GM19025 (cell line): Measurements from ENCODE around the gene CDKN2D.

ENCODE experiments used
- ATAC-seq: cut with Tn5 transposase; IDR thresholded peaks from one replicate; pipeline ENCODE4 v1.9.1; 2021; ENCODE audit warnings: mild to moderate bottlenecking, low read depth, moderate library complexity; ENCODE audit not compliant: unreplicated experiment

The CDKN2D gene

DNA sequence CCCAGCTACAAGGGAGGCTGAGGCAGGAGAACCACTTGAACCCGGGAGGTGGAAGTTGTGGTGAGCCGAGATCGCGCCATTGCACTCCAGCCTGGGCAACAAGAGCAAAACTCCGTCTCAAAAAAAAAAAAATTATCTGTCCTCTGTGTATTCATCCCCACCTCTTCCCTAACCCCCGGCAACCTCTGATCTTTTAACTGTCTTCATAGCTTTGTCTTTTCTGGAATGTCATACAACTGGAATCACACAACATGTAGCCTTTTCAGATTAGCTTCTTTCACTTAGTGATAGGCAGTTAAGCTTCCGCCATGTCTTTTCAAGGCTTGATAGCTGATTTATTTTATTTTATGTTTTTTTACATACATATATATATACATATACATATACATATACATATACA is 43.1 kb downstream of the CDKN2D start:
- no peak for ATAC-seq

DNA sequence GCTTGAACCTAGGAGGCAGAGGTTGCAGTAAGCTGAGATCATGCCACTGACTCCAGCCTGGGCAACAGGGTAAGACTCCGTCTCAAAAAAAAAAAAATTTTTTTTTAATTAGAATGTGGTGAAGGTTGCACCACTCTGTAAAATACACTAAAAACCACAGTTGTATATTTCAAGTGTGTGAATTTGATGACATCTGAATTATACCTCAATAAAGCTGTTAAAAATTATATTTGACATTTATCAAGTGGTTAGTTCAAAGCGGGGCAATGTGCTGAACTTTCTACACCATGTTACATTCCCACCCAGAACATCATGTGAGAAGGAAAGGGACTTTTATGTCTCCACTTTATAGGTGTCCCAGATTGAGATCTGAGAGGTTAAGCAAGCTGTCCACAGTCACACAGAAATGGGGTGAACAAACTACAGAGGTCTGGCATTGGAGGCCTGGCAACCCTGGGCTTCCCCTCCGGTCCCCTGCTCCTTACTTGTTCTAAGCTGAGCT is 45.6 kb downstream of the CDKN2D start:
- no peak for ATAC-seq

DNA sequence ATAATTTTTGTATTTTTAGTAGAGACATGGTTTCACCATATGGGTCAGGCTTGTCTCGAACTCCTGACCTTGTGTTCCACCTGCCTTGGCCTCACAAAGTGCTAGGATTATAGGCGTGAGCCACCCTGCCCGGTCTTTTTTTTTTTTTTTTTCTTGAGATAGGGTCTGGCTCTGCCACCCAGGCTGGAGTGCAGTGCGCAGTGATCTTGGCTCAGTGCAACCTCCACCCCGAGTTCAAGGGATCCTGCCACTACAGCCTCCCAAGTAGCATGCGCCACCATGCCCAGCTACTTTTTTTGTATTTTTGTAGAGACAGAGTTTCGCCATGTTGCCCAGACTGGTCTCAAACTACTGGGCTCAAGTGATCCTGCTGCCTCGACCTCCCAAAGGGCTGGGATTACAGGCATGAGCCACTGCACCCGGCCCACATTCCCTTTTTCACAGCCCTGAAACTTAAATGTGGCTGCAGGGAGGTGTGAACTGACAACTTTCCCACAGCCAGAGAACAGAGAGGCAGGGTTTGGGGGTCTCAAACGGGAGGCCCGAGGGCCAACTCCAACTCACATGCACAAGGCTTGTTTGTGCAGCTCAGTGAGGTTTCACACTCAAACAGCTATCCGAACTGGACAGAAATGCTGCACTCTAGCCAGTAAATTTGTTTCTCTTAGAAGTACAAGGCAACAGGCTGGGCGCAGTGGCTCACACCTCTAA is 47.2 kb downstream of the CDKN2D start:
- ATAC-seq: no peak

DNA sequence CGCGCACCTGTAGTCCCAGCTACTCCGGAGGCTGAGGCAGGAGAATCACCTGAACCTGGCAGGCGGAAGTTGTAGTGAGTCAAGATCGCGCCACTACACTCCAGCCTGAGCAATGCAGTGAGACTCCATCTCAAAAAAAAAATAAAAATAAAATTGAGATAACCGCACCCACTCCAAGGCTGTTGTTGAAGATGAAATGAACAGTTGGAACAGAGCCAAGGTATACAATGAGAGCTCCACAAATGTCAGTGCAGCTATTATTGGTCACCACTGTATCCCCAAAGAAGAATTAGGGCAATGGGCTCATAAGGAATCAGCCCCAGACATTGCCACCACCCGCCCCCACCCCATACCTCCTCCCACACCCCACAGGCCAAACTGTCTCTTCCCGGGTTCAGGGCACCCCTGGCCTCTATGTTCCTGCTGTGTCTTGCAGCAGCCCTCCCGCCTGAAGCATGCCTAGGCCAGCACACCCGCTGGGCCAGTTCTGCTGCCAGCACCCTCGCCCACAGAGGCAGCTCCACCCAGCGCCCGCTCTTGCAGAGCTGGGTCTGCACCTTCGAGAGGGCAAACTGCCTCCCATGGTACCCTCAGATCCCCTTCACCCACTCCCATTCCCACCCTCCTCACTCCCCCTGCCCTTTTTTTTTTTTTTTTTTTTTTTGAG is 48.0 kb downstream of the CDKN2D start:
- ATAC-seq: no peak

DNA sequence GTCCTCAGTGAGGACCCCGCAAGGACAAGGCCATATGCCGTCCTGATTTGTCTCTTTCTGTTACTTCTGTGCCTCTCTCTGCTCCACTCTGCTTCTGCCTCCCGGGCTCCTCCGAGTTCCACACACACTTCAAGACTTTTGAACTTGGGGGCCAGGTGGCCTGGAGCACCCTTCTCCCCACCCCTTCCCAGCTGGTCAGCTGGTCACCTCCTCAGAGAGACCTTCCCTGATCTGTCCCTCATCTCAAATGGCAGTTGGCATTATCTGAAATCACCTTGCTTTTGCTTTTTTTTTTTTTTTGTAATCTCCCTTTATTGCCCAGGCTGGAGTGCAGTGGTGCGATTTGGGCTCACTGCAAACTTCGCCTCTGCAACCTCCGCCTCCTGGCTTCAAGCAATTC is 49.4 kb downstream of the CDKN2D start:
- ATAC-seq: no peak

GRCh38 chr19:10518444-10519361 is 50.1 kb downstream of the CDKN2D start:
- no peak for ATAC-seq

GRCh38 chr19:10517760-10518443 is 50.9 kb downstream of the CDKN2D start:
- no peak for ATAC-seq

DNA sequence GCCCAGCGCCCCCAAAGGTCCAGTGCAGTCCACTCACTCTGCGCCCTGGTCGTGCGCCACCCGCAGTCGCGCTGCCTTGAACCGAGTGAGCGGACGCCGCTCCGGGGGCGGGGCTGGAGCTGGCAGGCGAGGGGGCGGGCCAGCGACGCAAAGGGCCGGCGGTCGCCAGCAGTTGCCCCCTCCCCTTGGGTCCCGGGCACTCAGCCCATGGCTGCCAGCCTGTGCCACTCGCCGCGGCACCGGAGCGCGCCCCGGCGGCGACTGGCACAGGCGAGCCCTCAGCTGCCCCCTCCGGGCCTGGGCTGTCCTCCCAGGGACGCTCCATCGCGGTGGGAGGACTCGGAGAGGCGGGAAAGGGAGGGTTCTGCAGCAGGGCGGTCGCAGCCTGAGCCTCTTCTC is 51.4 kb downstream of the CDKN2D start, which contains the start of gene S1PR5:
Gene S1PR5 (minus strand): TSS at position 87 of the 399 bp plus-strand sequence. CDS start 2,436 bp downstream, outside the sequence.
- ATAC-seq: no peak

- ATAC-seq: no peak
Observed at GRCh38 chr19:10516671-10517286, 52.0 kb downstream of the CDKN2D start.
